22Rv1 (cell line): ENCODE results near the gene AP5B1.

Source experiments
- ZFX ChIP-seq: fragments of 450-650 bp; IDR thresholded peaks from 2 replicates; pipeline ENCODE4 v1.6.1; 2017; ENCODE audit warnings: antibody characterized with exemption, borderline replicate concordance
- TF ChIP-seq, protein P1 (sequence below): fragments of 450-650 bp; IDR thresholded peaks from 2 replicates; pipeline ENCODE4 v1.5.1; 2017; ENCODE audit warnings: mild to moderate bottlenecking

- TF ChIP-seq, protein P1, sequence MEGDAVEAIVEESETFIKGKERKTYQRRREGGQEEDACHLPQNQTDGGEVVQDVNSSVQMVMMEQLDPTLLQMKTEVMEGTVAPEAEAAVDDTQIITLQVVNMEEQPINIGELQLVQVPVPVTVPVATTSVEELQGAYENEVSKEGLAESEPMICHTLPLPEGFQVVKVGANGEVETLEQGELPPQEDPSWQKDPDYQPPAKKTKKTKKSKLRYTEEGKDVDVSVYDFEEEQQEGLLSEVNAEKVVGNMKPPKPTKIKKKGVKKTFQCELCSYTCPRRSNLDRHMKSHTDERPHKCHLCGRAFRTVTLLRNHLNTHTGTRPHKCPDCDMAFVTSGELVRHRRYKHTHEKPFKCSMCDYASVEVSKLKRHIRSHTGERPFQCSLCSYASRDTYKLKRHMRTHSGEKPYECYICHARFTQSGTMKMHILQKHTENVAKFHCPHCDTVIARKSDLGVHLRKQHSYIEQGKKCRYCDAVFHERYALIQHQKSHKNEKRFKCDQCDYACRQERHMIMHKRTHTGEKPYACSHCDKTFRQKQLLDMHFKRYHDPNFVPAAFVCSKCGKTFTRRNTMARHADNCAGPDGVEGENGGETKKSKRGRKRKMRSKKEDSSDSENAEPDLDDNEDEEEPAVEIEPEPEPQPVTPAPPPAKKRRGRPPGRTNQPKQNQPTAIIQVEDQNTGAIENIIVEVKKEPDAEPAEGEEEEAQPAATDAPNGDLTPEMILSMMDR: no peak
- no peak for TF ChIP-seq ZFX
Observed at GRCh38 chr11:65766535-65766934, 14.2 kb downstream of the AP5B1 start.
